K562 (cell line): ENCODE measurements around the gene ARMH3.

Experiments
- BCLAF1 ChIP-seq, 2 experiments: fragments of 450-650 bp in 1 of 2; IDR thresholded peaks; 2 replicates each; pipeline ENCODE4 v1.6.1; 2011 to 2017; ENCODE audit warnings: low read depth in 2 of 2, antibody characterized with exemption in 1 of 2, borderline replicate concordance in 1 of 2, low read length in 1 of 2, mild to moderate bottlenecking in 1 of 2, mixed read lengths in 1 of 2; ENCODE audit not compliant: control insufficient read depth in 1 of 2
- CTCF ChIP-seq, 3 experiments: IDR thresholded peaks in 2 of 3; conservative IDR thresholded peaks in 1 of 3; 2 replicates each; pipeline ENCODE4 v1.5.1; 2011 to 2012; ENCODE audit warnings: low read length in 3 of 3, mild to moderate bottlenecking in 3 of 3, control low read depth in 2 of 3, improper control_type of control experiment in 1 of 3, inconsistent platforms in 1 of 3, low read depth in 1 of 3, mixed read lengths in 1 of 3, moderate library complexity in 1 of 3; ENCODE audit not compliant: insufficient read depth in 2 of 3
- E2F4 ChIP-seq: sonication (generic); formaldehyde crosslinking; IDR thresholded peaks from 2 replicates; pipeline ENCODE4 v1.8.0; 2022; ENCODE audit warnings: mild to moderate bottlenecking, low read depth, missing genetic modification reagents
- GMEB1 ChIP-seq: fragments of 250-450 bp; sonication (Bioruptor Pico); IDR thresholded peaks from 2 replicates; pipeline ENCODE4 v1.4.0; 2020; ENCODE audit warnings: mild to moderate bottlenecking
- MXI1 ChIP-seq: IDR thresholded peaks from 2 replicates; pipeline ENCODE4 v1.6.1; 2011; ENCODE audit warnings: low read depth, mild to moderate bottlenecking, improper control_type of control experiment, low read length
- NR2F6 ChIP-seq: fragments of 450-650 bp; formaldehyde crosslinking; IDR thresholded peaks from 2 replicates; pipeline ENCODE4 v1.4.0; 2020; ENCODE audit warnings: mild to moderate bottlenecking
- NR3C1 ChIP-seq: sonication (generic); formaldehyde crosslinking; IDR thresholded peaks from 2 replicates; pipeline ENCODE4 v1.8.1; 2022; ENCODE audit warnings: missing genetic modification reagents
- REST ChIP-seq, 2 experiments: fragments of 450-650 bp; formaldehyde crosslinking in 1 of 2; IDR thresholded peaks; 2 replicates each; pipeline versions ENCODE4 v1.4.0 to v1.6.1; 2014 to 2020; ENCODE audit warnings: mild to moderate bottlenecking in 2 of 2, borderline replicate concordance in 1 of 2, low read depth in 1 of 2
- SIN3A ChIP-seq, 2 experiments: fragments of 150-350 bp in 1 of 2; IDR thresholded peaks; 2 replicates each; pipeline ENCODE4 v1.6.1; 2011 to 2016; ENCODE audit warnings: borderline replicate concordance in 2 of 2, low read depth in 2 of 2, low read length in 2 of 2, mild to moderate bottlenecking in 2 of 2, moderate library complexity in 2 of 2; ENCODE audit not compliant: control insufficient read depth in 1 of 2
- ZKSCAN8 ChIP-seq: fragments of 200-800 bp; sonication (Bioruptor generic); IDR thresholded peaks from 2 replicates; pipeline ENCODE4 v1.6.1; 2016; ENCODE audit warnings: missing genetic modification characterization, missing compliant biosample characterization
- ZNF24 ChIP-seq: fragments of 450-650 bp; IDR thresholded peaks from 2 replicates; pipeline ENCODE4 v1.6.1; 2016
- ZNF277 ChIP-seq: fragments of 250-450 bp; sonication (Bioruptor Pico); IDR thresholded peaks from 2 replicates; pipeline ENCODE4 v1.8.0; 2022; ENCODE audit warnings: inconsistent platforms, mild to moderate bottlenecking, moderate library complexity, borderline replicate concordance
- ZNF384 ChIP-seq: IDR thresholded peaks from 2 replicates; pipeline ENCODE4 v1.6.1; 2012; ENCODE audit warnings: low read depth, low read length, improper control_type of control experiment

- TF ChIP-seq E2F4 (CRISPR knock-in tag) (no peak), REST (IDR thresholded peaks at IDR 0.05; ENCODE audit: borderline replicate concordance) (no peak), REST (CRISPR knock-in tag; IDR thresholded peaks at IDR 0.05; ENCODE audit: low read depth) (no peak), ZNF384 (no peak), ZKSCAN8 (CRISPR knock-in tag) (no peak), ZNF24 (no peak), MXI1 (no peak), BCLAF1 (IDR thresholded peaks at IDR 0.05; ENCODE audit: borderline replicate concordance in 1 of 2, control insufficient read depth in 1 of 2, low read depth in 2 of 2, low read length in 1 of 2) (no peak), NR3C1 (CRISPR knock-in tag) (no peak), GMEB1 (CRISPR knock-in tag) (no peak), NR2F6 (CRISPR knock-in tag) (no peak), CTCF (IDR thresholded peaks at IDR 0.05 in 2 of 3, conservative IDR thresholded peaks at IDR 0.05 in 1 of 3; ENCODE audit: insufficient read depth in 2 of 3, low read depth in 1 of 3, low read length in 3 of 3) (no peak), SIN3A (IDR thresholded peaks at IDR 0.05; ENCODE audit: borderline replicate concordance in 2 of 2, control insufficient read depth in 1 of 2, low read depth in 2 of 2, low read length in 2 of 2) (no peak), ZNF277 (CRISPR knock-in tag) (no peak)
Observed at GRCh38 chr10:101906586-101907183, 149.3 kb downstream of the ARMH3 start.
